Memory B cell (primary cell): ENCODE measurements around the gene LTK.
A peak's percentile ranks its signal among the peaks of the same experiment; 100 is the strongest.
"Not testable (repeated sequence)": the region's sequence is repeated elsewhere in the genome, so short reads cannot be mapped to it uniquely, and the experiment has no call there.

ENCODE experiments used
- ATAC-seq: fragments of 150-1000 bp; cut with Tn5 transposase; 2 replicates; pipeline ENCODE4 v1.10.0; 2021; ENCODE audit warnings: low read depth, mild to moderate bottlenecking, moderate library complexity
- DNase-seq, 2 donors: peaks; one replicate each; pipeline ENCODE4 v3.0.0; 2022; ENCODE audit warnings: low spot score in 2 of 2
- H3K27ac Mint-ChIP-seq: one replicate; pipeline ENCODE4 v1.8.0; 2022; ENCODE audit warnings: mild to moderate bottlenecking, moderate library complexity, mixed read lengths
- H3K27me3 Mint-ChIP-seq: one replicate; pipeline ENCODE4 v1.8.0; 2022; ENCODE audit warnings: mixed read lengths
- H3K36me3 Mint-ChIP-seq: one replicate; pipeline ENCODE4 v1.8.0; 2022; ENCODE audit warnings: mild to moderate bottlenecking, mixed read lengths
- H3K4me1 Mint-ChIP-seq: one replicate; pipeline ENCODE4 v1.8.0; 2022; ENCODE audit warnings: mixed read lengths
- H3K4me3 Mint-ChIP-seq: one replicate; pipeline ENCODE4 v1.8.0; 2022; ENCODE audit warnings: mild to moderate bottlenecking, moderate library complexity, mixed read lengths
- H3K9me3 Mint-ChIP-seq: one replicate; pipeline ENCODE4 v1.8.0; 2022; ENCODE audit warnings: mixed read lengths

LTK gene

DNA sequence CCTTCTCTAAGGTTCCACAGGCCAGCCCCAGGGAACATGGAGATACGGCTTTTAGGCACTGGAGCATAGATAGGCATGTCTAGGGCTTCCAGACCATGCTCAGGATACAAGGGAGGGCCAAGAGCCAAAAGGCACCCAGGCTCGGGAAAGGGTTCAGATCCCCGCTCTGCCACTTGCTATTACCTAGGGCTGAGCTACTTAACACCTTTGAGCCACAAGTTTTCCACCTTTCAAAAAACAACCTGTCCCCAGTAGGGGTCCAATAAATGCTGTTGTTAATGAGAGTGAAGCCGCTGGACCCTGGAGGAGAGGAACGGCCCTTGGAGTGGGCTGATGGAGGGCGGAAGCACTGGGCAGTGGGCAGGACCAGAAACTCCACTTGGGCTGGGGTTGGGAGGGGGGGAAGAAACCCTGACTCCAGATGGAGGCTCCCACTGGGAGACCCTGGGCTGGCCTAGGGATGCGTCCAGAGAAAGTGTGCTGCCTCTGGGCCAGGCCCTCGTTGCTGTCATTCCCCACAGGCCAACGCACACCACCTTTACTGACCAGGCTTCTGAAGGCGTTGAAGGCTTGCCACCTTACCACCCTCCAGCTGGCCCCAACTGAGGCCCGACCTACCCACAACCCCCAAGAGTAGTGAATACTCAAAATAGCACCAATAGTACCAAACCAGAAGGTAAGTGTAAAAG, 28.5 kb downstream of the LTK start:
- H3K4me3 Mint-ChIP-seq: no peak overlapping the region
- ATAC-seq (no peak), DNase-seq (no peak)
- H3K36me3 Mint-ChIP-seq: peaks cover 12% of the 10 kb centered on the region
- H3K9me3 Mint-ChIP-seq: no peaks in the 10 kb centered on the region
- H3K27me3 Mint-ChIP-seq: peaks cover 4% of the 10 kb centered on the region
- H3K4me1 Mint-ChIP-seq: peaks cover 10% of the 10 kb centered on the region
- H3K27ac Mint-ChIP-seq: peak overlapping the region; percentile 22

DNA sequence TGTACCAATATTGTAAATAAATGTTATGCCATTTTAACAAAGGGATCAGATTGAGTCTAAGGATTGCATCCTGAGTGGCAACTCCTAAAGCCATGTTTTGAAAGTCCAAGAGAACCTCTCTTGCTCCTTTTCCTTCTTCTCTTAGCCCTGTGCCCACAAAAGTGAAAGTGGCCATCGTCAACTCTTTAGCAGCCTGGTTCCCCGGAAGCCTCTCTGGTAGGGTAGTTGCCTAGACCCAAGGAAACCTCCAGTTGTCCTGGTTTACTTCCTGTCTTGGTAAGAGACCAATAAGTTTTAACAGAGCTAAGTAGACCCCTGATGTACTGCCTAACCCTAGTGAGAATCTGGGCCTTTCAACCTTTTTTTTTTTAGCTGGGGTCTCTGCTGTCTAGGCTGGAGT, 30.1 kb downstream of the LTK start:
- Mint-ChIP-seq H3K36me3 (peaks cover 17% of the 10 kb centered on the region), H3K9me3 (no peaks in the 10 kb centered on the region), H3K27me3 (peaks cover 4% of the 10 kb centered on the region), H3K27ac (peak overlapping the region; percentile 45), H3K4me3 (peak overlapping the region; percentile 51), H3K4me1 (peaks cover 10% of the 10 kb centered on the region)
- no peak for DNase-seq
- peak; percentile 55 for ATAC-seq

DNA sequence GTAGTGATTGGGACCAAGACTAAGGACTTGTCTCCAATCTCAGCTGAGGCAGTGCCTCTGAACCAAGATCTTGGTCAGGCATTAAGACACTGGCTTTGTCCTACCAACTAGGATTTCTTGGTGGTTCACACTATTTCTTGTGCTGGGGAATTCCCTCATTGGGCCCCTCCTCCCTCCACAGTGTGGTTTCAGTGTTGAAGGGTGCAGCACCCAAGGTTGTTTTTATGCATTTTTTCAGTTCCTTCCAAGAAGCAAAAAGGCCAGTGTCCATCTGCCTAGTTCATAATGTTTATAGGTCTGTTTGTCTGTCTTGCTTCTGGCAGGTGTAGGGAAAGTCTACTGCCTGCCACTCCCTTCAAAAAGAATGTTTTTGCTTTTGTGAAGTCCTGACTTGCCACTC, 30.5 kb downstream of the LTK start:
- peak overlapping the region; percentile 45 for H3K27ac Mint-ChIP-seq
- ATAC-seq: peak; percentile 94
- no peaks in the 10 kb centered on the region for H3K9me3 Mint-ChIP-seq
- peak in 1 of 2 donors; percentile 30 for DNase-seq
- H3K27me3 Mint-ChIP-seq: peaks cover 4% of the 10 kb centered on the region
- peaks cover 17% of the 10 kb centered on the region for H3K36me3 Mint-ChIP-seq
- H3K4me1 Mint-ChIP-seq: peaks cover 10% of the 10 kb centered on the region
- H3K4me3 Mint-ChIP-seq: peak overlapping the region; percentile 51

DNA sequence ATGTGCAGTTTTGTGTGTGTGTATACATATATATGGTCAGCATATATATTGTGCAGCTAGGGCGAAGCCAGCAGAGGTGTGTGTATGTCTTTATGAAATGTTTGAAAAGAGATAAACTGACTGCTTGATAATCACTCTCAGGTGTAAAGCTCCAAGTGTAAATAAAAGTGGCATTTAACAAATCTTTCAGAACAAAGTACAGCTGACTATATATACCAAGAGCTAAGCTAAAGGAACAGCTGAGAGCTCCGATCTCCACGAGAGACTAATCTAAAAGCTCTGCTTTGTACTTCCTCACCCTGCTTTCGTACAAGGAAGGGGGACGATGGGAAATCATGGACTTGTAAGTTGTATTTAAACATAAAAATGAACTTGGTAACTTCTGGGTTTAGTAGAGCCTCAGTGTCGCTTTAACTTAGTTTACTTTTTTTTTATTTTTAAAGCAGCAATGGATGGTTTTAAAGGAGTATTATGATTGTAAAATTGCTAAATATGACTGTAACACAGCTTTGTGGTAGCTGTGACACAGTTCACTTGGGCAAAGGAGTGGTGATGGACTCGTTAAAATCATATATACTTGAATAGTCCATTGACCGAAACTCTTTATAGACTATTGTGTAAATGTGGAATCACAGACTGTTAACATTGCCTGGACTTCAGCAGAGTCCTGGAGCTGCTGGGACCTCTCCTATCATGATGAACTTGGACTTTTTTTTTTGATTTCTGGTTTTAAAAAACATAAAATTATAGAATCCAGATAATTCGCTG, 31.3 kb downstream of the LTK start:
- ATAC-seq (no peak), DNase-seq (no peak)
- H3K27ac Mint-ChIP-seq: peak overlapping the region; percentile 45
- peaks cover 22% of the 10 kb centered on the region for H3K36me3 Mint-ChIP-seq
- H3K27me3 Mint-ChIP-seq: no peaks in the 10 kb centered on the region
- peaks cover 10% of the 10 kb centered on the region for H3K4me1 Mint-ChIP-seq
- H3K4me3 Mint-ChIP-seq: no peak overlapping the region
- no peaks in the 10 kb centered on the region for H3K9me3 Mint-ChIP-seq

DNA sequence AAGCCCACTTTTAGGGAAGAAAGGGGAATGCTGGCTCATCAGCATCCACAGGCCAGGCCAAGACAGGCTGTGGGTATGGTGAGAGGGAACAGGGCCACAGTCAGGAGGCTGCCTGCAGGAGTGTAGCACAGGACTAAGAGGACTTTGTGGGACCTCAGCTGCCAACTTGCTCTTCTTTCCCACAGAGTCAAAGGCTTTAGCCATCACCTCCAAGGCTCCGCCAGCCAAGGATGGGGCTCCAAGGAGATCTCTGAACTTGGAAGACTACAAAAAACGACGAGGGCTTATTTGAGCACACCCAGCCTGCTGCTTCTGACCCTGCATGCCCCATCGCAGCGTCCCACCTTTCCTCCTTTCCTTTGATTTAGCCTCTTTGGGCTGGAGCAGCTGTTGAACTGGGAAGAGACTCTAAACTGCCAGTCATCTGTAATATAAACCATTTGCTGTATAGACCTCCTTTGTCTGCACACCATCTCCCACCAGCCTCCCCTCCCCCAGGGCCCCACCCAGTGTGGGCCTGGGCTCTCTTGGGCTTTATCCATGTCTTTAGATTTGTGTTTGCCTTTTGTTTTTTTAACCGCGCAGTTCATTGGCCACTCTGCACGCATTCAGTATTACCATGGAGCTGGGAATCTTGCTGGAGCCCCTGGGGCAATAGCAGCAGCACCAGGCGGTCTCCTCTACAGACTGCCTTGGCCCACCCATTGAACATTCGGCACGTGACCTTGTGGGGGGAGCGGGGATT, 33.1 kb downstream of the LTK start:
- Mint-ChIP-seq H3K27me3 (no peaks in the 10 kb centered on the region), H3K36me3 (peaks cover 34% of the 10 kb centered on the region), H3K9me3 (no peaks in the 10 kb centered on the region), H3K4me3 (no peak overlapping the region), H3K4me1 (peaks cover 10% of the 10 kb centered on the region), H3K27ac (peak overlapping the region; percentile 38)
- ATAC-seq (no peak), DNase-seq (no peak)

DNA sequence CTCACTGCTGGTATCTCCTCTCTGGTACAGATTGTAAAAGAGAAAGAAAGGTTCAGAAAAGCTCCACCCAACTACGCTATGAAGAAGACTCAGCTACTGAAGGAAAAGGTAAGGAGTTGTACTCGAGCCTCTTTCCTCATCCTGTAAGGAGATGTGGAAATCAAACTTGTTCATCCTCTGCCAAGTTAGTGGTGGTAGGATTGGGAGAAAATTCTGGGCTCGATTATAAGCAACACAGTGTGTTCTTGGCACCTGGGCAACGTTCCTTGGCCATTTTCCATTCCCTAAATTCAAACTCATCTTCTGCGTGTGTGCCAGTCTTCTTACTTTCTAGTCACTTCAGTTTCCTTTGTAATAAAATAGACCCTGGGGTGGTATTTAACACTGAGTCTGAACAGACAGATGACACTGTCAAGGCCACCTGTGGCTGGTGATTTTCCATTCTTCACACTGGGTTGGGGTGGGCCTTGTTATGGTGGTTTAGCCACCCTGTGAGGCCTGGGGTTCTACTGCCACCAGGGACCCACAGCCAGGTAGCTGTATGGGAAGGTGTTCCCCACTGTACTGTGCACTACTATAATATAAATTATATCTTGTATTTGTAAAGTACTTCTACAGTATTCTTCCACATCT, 37.1 kb downstream of the LTK start:
- no peak overlapping the region for H3K27ac Mint-ChIP-seq
- no peak for ATAC-seq
- H3K36me3 Mint-ChIP-seq: peaks cover 41% of the 10 kb centered on the region
- H3K4me1 Mint-ChIP-seq: no peaks in the 10 kb centered on the region
- H3K9me3 Mint-ChIP-seq: no peaks in the 10 kb centered on the region
- DNase-seq: no peak
- no peaks in the 10 kb centered on the region for H3K27me3 Mint-ChIP-seq
- H3K4me3 Mint-ChIP-seq: no peak overlapping the region

DNA sequence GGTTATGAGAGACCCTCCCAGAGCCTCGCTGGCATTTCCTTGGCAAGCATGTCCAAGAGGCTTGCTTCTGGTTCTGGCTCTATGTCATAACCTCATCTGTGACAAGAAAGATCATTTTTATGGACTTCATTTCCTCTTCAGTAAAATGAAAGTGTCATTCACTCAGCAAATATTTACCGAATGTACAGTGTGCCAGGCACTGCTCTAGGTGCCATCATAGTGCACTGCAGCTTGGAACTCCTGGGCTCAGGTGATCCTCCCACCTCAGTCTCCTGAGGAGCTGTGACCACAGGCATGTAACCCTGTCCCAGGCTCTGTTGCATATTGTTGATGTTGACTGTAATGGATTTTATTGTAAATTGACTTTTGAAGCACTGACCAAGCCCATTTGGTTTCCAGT, 38.7 kb downstream of the LTK start:
- no peaks in the 10 kb centered on the region for H3K27me3 Mint-ChIP-seq
- H3K4me3 Mint-ChIP-seq: no peak overlapping the region
- H3K9me3 Mint-ChIP-seq: no peaks in the 10 kb centered on the region
- no peaks in the 10 kb centered on the region for H3K4me1 Mint-ChIP-seq
- DNase-seq (no peak), ATAC-seq (no peak)
- no peak overlapping the region for H3K27ac Mint-ChIP-seq
- peaks cover 39% of the 10 kb centered on the region for H3K36me3 Mint-ChIP-seq

DNA sequence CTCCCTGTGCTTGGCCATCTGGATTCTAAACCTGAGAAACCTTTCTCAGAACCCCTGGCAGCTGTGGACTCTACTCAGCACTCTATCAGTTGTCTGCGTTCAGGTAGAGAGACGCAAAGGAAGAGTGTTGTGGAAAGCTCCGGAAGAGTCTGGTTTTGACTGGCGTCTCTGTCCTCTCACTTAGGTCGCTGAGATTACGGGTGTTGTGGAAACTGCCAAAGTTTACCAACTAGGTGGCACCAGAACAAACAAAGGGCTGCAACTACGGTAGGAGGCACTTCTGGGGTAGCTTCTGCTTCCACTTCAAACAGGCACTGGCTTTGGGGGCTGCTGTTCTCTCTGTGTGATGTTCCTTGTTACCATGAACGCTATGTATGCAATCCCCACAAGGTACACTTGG, 39.2 kb downstream of the LTK start:
- H3K36me3 Mint-ChIP-seq: peaks cover 43% of the 10 kb centered on the region
- no peaks in the 10 kb centered on the region for H3K9me3 Mint-ChIP-seq
- no peak overlapping the region for H3K4me3 Mint-ChIP-seq
- ATAC-seq: no peak
- no peak for DNase-seq
- no peak overlapping the region for H3K27ac Mint-ChIP-seq
- H3K27me3 Mint-ChIP-seq: no peaks in the 10 kb centered on the region
- no peaks in the 10 kb centered on the region for H3K4me1 Mint-ChIP-seq

DNA sequence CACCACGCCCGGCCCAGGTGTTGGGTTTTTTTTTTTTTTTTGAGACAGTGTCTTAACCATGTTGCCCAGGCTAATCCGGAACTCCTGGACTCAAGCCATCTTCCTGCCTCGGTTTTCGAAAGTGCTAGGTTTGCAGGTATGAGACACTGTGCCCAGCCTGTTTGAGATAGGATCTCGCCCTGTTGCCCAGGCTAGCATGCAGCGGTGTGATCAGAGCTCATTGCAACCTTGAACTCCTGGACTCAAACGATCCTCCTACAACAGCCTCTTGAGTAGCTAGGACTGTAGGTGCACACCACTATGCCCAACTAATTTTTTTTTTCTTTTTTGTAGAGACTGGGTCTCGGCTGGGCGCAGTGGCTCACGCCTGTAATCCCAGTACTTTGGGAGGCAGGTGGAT, 40.2 kb downstream of the LTK start:
- no peaks in the 10 kb centered on the region for H3K4me1 Mint-ChIP-seq
- no peaks in the 10 kb centered on the region for H3K9me3 Mint-ChIP-seq
- no peak overlapping the region for H3K4me3 Mint-ChIP-seq
- DNase-seq (no peak), ATAC-seq (no peak)
- H3K27ac Mint-ChIP-seq: no peak overlapping the region
- H3K27me3 Mint-ChIP-seq: no peaks in the 10 kb centered on the region
- peaks cover 46% of the 10 kb centered on the region for H3K36me3 Mint-ChIP-seq

DNA sequence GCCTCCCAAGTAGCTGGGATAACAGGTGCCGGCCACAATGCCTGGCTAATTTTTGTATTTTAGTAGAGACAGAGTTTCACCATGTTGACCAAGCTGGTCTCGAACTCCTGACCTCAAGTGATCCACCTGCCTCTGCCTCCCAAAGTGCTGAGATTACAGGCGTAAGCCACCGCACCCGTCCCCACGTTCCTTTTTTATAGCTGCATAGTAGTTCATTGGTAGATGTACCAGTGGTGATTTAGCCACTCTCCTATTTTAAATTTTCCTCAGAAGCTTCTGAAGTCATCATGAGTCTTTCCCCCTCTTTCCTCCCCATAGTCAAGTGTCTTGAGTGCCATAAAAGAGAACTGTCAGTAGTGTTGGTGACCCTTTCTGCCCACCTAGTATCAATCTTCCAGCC, 44.0 kb downstream of the LTK start:
- DNase-seq, H3K27ac Mint-ChIP-seq, H3K4me1 Mint-ChIP-seq, ATAC-seq, H3K9me3 Mint-ChIP-seq, H3K4me3 Mint-ChIP-seq, H3K27me3 Mint-ChIP-seq: not testable (repeated sequence)
- H3K36me3 Mint-ChIP-seq: peaks cover 36% of the 10 kb centered on the region

DNA sequence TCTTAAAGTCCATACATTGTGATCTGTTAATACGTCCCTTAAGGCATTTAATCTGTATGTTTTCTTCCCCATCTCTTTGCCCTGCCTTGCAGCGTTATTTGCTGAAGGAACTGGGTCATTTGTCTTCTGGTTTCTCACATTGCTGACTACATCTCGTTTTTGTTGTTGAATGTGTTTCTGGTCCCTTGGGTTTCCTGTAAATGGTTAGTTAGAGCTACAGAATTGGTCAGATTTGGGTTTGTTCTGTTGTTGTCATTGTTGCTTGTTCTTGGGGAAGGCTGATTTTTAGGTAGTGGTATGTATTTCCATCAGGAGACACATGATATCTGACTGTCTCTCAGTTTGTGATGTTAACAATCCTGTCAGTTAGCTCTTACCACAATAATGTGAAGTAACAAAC, 46.9 kb downstream of the LTK start:
- ATAC-seq: no peak
- no peaks in the 10 kb centered on the region for H3K27me3 Mint-ChIP-seq
- H3K27ac Mint-ChIP-seq: no peak overlapping the region
- H3K4me1 Mint-ChIP-seq: peaks cover 8% of the 10 kb centered on the region
- H3K4me3 Mint-ChIP-seq: no peak overlapping the region
- H3K9me3 Mint-ChIP-seq: no peaks in the 10 kb centered on the region
- DNase-seq: no peak
- H3K36me3 Mint-ChIP-seq: peaks cover 39% of the 10 kb centered on the region

DNA sequence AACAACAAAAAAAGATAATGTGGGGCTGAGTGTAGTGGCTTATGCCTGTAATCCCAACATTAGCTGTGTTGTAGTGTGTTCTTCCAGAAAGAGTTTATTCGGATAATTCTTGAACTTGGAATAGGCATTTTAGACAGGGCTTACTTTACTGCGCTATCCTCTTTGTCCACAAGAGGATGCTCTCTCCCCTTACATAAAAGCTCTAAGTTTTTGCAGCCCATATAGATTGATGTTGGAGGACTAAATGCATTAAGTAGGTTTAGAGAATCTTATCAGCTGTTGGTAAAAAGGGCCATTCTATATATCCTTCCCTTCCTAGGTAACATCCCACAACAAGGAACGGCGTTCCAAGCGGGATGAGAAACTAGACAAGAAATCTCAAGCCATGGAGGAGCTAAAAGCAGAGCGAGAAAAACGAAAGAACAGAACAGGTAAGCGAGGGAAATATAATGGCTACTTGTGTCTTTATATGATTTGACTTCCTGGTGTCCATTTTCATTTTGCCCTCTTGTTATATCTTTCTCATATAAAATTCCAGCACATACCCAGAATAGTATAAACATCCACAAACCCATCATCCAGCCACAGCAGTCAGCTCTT, 47.7 kb downstream of the LTK start:
- peak; percentile 55 for ATAC-seq
- no peak overlapping the region for H3K4me3 Mint-ChIP-seq
- H3K4me1 Mint-ChIP-seq: peaks cover 8% of the 10 kb centered on the region
- H3K9me3 Mint-ChIP-seq: no peaks in the 10 kb centered on the region
- peak; percentile 21 to 40 for DNase-seq
- no peak overlapping the region for H3K27ac Mint-ChIP-seq
- H3K27me3 Mint-ChIP-seq: no peaks in the 10 kb centered on the region
- H3K36me3 Mint-ChIP-seq: peaks cover 33% of the 10 kb centered on the region

DNA sequence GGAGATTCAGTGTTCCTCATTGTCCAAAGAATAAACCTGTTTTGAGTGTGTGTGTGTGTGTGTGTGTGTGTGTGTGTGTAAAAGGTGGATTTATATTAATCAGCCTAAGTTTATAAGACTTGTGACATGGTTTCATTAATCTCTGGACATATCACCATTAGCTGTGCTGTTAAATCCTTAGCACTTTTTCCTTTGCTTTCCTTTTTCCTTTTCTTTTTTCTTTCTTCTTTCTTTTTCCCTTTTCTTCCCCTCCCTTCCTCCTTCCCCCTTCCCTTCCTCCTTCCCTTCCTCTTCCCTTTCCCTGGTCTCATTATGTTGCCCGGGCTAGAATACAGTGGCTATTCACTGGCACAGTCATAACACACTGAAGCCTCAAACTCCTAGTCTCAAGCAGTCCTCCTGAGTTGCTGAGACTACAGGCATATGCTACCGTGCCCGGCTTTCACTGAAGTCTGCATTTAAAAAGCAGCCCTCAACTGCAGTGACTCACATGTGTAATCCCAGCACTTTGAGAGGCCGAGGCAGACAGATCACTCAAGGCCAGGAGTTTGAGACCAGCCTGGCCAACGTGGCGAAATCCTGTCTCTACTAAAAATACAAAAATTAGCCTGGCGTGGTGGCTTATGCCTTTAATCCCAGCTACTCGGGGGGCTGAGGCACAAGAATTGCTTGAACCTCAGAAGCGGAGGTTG, 48.6 kb downstream of the LTK start:
- ATAC-seq (no peak), DNase-seq (no peak)
- no peak overlapping the region for H3K4me3 Mint-ChIP-seq
- H3K27me3 Mint-ChIP-seq: no peaks in the 10 kb centered on the region
- no peak overlapping the region for H3K27ac Mint-ChIP-seq
- H3K4me1 Mint-ChIP-seq: peaks cover 8% of the 10 kb centered on the region
- H3K36me3 Mint-ChIP-seq: peaks cover 29% of the 10 kb centered on the region
- no peaks in the 10 kb centered on the region for H3K9me3 Mint-ChIP-seq
